ENCODE results near the gene ZNF470.

ZNF470 gene

DNA sequence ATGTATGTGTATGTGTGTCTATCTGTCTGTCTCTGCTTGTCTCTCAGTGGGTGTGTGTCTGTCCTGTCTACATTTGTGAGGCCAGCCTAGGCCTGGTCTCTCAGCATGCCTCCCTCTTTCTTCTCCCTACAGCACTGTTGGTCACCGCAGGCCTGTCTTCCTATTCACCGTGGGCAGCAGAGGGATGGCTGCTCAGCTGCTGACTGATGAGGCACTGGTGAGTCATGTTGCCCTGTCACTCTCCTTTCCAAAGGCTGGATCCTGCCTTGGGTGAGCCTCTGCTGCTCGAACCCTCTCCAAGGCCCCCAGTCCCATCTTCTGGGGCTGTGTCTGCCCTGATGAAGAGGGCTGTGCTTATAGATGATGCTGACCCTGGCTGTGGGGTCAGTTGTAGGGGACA lies 34.1 kb downstream of the ZNF470 start:
- DNase-seq (ENCODE audit: insufficient read length, low spot score) = no peak
- FAIRE-seq = no peak
- no peak for TF ChIP-seq PAX5 (IDR thresholded peaks at IDR 0.05; ENCODE audit: insufficient read depth, low read length, severe bottlenecking)
- no peak for TF ChIP-seq SPI1 (IDR thresholded peaks at IDR 0.05; ENCODE audit: low read depth, low read length)
- no peak for TF ChIP-seq POU2F2 (IDR thresholded peaks at IDR 0.05; ENCODE audit: low read depth, low read length)
- TF ChIP-seq POLR2A (IDR thresholded peaks at IDR 0.05; ENCODE audit: low read depth, low read length) = no peak
- no peak for TF ChIP-seq TAF1 (IDR thresholded peaks at IDR 0.05; ENCODE audit: low read depth, low read length)
- TF ChIP-seq POLR2AphosphoS5 (IDR thresholded peaks at IDR 0.05; ENCODE audit: low read depth, low read length) = no peak

DNA sequence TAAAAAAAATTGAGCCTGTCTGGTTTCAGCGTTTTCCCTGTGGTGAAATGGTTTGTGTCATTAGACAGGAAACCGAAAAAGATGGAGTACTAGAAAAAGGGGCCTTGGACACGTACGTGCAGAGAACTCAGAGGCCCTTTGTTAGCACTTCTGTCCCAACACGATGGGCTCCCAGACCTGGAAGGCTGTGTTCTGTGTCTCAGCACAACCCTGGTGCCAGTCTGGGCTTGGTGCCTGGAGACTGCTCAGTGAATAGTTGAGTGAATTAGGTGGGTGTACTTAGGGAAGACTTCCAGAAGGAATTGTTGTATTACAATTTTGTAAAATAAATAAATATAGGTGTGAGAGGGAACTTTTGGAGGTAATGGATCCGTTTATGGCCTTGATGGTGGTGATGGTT lies 36.6 kb downstream of the ZNF470 start:
- no peak for DNase-seq (ENCODE audit: insufficient read length, low spot score)
- FAIRE-seq = no peak
- TF ChIP-seq PAX5 (IDR thresholded peaks at IDR 0.05; ENCODE audit: insufficient read depth, low read length, severe bottlenecking) = no peak

DNA sequence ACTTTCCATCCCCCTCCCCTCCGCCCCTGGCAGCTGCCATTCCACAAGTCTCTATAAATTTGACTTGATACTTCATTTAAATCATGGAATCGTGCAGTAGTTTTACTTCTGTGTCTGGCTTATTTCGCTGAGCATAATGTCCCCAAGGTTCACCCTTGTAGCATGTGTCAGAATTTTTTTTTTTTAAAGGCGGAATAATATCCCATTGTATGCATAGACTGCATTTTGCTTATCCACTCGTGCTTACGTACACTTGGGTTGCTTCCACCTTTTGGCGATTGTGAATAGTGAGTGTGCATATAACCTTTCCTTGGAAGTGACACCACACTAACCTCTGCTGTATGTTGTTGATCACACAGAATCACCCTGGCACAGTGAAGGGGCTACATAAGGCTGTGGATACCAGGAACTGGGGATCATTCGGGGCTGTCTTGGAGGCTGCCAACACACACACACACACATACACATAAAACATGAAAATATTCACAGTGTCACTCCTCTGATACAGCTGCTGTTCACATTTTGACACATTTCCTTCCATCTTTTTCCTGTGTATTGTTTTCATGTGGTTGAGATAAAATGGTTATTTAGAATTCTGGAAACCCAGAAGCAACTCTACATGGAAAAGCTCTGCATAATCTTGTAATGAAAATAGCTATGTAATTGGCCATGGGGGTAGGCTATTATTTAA lies 41.2 kb downstream of the ZNF470 start:
- no peak for TF ChIP-seq POLR2A (IDR thresholded peaks at IDR 0.05; ENCODE audit: low read depth, low read length)
- no peak for TF ChIP-seq TAF1 (IDR thresholded peaks at IDR 0.05; ENCODE audit: low read depth, low read length)
- TF ChIP-seq SPI1 (IDR thresholded peaks at IDR 0.05; ENCODE audit: low read depth, low read length) = no peak
- TF ChIP-seq POU2F2 (IDR thresholded peaks at IDR 0.05; ENCODE audit: low read depth, low read length) = no peak
- TF ChIP-seq POLR2AphosphoS5 (IDR thresholded peaks at IDR 0.05; ENCODE audit: low read depth, low read length) = no peak
- no peak for TF ChIP-seq PAX5 (IDR thresholded peaks at IDR 0.05; ENCODE audit: insufficient read depth, low read length, severe bottlenecking)
- no peak for FAIRE-seq
- no peak for DNase-seq (ENCODE audit: insufficient read length, low spot score)

DNA sequence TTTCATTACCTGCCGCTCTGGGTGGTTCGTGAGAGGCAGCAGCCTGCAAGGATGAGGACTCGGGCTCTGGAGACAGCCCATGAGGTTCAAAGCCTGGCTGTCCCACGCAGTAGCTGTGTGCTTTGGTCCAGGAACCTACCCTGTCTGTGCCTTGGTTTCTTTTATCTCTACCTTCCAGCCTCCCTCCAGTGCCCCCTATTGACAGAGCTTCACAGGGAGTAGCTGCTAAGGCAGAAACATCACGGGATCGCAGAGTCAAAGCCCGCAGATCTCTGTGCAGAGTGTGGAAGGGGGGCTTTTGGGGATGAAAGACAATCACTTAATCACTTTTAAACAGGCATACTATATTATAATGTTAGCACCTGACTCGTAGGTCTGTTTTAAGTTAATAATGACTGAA lies 44.0 kb downstream of the ZNF470 start:
- DNase-seq (ENCODE audit: insufficient read length, low spot score) (no peak), FAIRE-seq (no peak)
- TF ChIP-seq TAF1 (IDR thresholded peaks at IDR 0.05; ENCODE audit: low read depth, low read length) (no peak), POU2F2 (IDR thresholded peaks at IDR 0.05; ENCODE audit: low read depth, low read length) (no peak), PAX5 (IDR thresholded peaks at IDR 0.05; ENCODE audit: insufficient read depth, low read length, severe bottlenecking) (no peak), POLR2A (IDR thresholded peaks at IDR 0.05; ENCODE audit: low read depth, low read length) (no peak), POLR2AphosphoS5 (IDR thresholded peaks at IDR 0.05; ENCODE audit: low read depth, low read length) (no peak), SPI1 (IDR thresholded peaks at IDR 0.05; ENCODE audit: low read depth, low read length) (no peak)

DNA sequence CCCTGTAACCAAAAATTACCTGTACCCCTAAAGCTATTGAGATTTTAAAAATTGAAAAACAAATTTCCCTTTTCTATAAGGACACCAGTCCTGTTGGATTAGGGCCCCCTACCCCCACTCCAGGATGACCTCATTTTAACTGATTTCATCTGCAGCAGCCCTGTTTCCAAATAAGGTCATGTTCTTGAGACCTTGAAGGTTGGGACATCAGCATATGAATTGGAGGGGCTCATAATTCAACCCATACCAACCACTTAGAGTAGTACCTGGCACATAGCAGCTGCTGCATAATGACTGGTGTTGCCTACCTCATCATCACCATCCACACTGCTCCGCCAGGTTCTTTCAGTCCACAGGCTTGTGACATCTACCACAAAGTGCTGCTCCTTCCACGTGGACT lies 45.5 kb downstream of the ZNF470 start:
- TF ChIP-seq POLR2AphosphoS5 (IDR thresholded peaks at IDR 0.05; ENCODE audit: low read depth, low read length) = no peak
- no peak for TF ChIP-seq TAF1 (IDR thresholded peaks at IDR 0.05; ENCODE audit: low read depth, low read length)
- TF ChIP-seq SPI1 (IDR thresholded peaks at IDR 0.05; ENCODE audit: low read depth, low read length) = no peak
- TF ChIP-seq PAX5 (IDR thresholded peaks at IDR 0.05; ENCODE audit: insufficient read depth, low read length, severe bottlenecking) = no peak
- no peak for TF ChIP-seq POLR2A (IDR thresholded peaks at IDR 0.05; ENCODE audit: low read depth, low read length)
- no peak for TF ChIP-seq POU2F2 (IDR thresholded peaks at IDR 0.05; ENCODE audit: low read depth, low read length)
- FAIRE-seq = no peak
- no peak for DNase-seq (ENCODE audit: insufficient read length, low spot score)

DNA sequence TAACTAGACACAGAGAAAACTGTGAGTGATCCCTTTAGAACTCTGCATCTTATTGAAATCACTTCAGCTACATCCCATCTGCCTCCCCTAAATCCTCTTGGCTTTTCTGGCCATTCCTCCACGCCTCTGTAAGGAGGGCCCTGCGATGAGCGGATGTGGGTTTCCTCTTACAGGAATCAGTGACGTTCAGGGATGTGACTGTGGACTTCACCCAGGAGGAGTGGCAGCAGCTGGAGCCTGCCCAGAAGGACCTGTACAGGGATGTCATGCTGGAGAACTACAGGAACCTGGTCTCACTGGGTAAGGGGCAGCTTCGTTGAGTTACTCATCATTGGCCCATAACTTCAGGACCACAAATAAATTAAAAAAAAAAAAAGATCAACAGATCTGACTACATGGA lies 46.4 kb downstream of the ZNF470 start:
- FAIRE-seq (no peak), DNase-seq (ENCODE audit: insufficient read length, low spot score) (no peak)
- TF ChIP-seq PAX5 (IDR thresholded peaks at IDR 0.05; ENCODE audit: insufficient read depth, low read length, severe bottlenecking) = no peak
- no peak for TF ChIP-seq POLR2A (IDR thresholded peaks at IDR 0.05; ENCODE audit: low read depth, low read length)
- no peak for TF ChIP-seq POU2F2 (IDR thresholded peaks at IDR 0.05; ENCODE audit: low read depth, low read length)
- TF ChIP-seq SPI1 (IDR thresholded peaks at IDR 0.05; ENCODE audit: low read depth, low read length) = no peak

DNA sequence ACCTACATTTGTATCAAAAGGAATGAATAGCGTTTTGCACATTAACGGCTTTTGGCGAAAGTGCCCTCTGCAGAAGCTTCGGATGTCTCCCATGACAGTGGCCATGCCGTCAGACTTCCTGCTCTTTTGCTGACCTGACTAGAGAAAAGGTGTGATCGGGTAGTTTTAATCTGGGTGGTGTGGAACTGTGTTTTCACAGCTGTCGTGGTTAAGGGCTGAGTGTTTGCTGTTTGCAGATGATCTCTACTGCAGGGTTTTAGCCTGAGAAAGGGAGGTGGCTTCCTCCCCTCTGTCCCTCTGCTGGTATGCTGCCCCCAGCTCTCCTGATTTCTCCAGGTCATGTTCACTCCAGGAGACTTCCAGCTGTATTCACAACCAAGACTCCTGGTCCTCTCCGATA lies 50.3 kb downstream of the ZNF470 start:
- TF ChIP-seq SPI1 (IDR thresholded peaks at IDR 0.05; ENCODE audit: low read depth, low read length) (no peak), POLR2AphosphoS5 (IDR thresholded peaks at IDR 0.05; ENCODE audit: low read depth, low read length) (no peak), PAX5 (IDR thresholded peaks at IDR 0.05; ENCODE audit: insufficient read depth, low read length, severe bottlenecking) (no peak), POU2F2 (IDR thresholded peaks at IDR 0.05; ENCODE audit: low read depth, low read length) (no peak), TAF1 (IDR thresholded peaks at IDR 0.05; ENCODE audit: low read depth, low read length) (no peak), POLR2A (IDR thresholded peaks at IDR 0.05; ENCODE audit: low read depth, low read length) (no peak)
- FAIRE-seq (no peak), DNase-seq (ENCODE audit: insufficient read length, low spot score) (no peak)

DNA sequence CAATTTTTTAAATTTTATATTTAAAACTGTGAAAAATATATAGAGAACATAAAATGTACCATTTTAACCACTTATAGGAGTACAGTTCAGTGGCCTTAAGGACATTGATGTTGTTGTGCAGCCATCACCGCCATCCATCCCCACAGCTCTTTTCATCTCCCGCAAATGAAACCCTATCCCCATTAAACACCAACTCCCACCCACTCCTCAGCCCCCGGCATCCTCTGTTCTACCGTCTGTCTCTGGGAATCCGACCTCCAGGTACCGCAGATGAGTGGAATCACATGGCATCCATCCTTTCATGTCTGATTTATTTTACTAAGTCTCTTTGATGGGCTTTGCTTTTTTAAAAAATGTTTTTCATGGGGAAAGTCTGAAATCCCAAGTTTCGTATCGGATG lies 51.9 kb downstream of the ZNF470 start:
- TF ChIP-seq PAX5 (IDR thresholded peaks at IDR 0.05; ENCODE audit: insufficient read depth, low read length, severe bottlenecking) = no peak
- no peak for TF ChIP-seq TAF1 (IDR thresholded peaks at IDR 0.05; ENCODE audit: low read depth, low read length)
- TF ChIP-seq POLR2A (IDR thresholded peaks at IDR 0.05; ENCODE audit: low read depth, low read length) = no peak
- no peak for TF ChIP-seq POU2F2 (IDR thresholded peaks at IDR 0.05; ENCODE audit: low read depth, low read length)
- TF ChIP-seq POLR2AphosphoS5 (IDR thresholded peaks at IDR 0.05; ENCODE audit: low read depth, low read length) = no peak
- no peak for TF ChIP-seq SPI1 (IDR thresholded peaks at IDR 0.05; ENCODE audit: low read depth, low read length)
- DNase-seq (ENCODE audit: insufficient read length, low spot score) (no peak), FAIRE-seq (no peak)

DNA sequence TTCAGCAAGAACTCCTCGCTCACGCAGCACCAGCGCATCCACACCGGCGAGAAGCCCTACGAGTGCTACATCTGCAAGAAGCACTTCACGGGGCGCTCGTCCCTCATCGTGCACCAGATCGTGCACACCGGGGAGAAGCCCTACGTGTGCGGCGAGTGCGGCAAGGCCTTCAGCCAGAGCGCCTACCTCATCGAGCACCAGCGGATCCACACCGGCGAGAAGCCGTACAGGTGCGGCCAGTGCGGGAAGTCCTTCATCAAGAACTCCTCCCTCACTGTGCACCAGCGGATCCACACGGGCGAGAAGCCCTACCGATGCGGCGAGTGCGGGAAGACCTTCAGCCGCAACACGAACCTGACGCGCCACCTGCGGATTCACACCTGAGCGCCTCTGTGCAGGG lies 55.1 kb downstream of the ZNF470 start:
- DNase-seq (ENCODE audit: insufficient read length, low spot score) (no peak), FAIRE-seq (no peak)
- TF ChIP-seq POLR2AphosphoS5 (IDR thresholded peaks at IDR 0.05; ENCODE audit: low read depth, low read length) (no peak), POU2F2 (IDR thresholded peaks at IDR 0.05; ENCODE audit: low read depth, low read length) (no peak), TAF1 (IDR thresholded peaks at IDR 0.05; ENCODE audit: low read depth, low read length) (no peak), POLR2A (IDR thresholded peaks at IDR 0.05; ENCODE audit: low read depth, low read length) (no peak), SPI1 (IDR thresholded peaks at IDR 0.05; ENCODE audit: low read depth, low read length) (no peak), PAX5 (IDR thresholded peaks at IDR 0.05; ENCODE audit: insufficient read depth, low read length, severe bottlenecking) (no peak)

DNA sequence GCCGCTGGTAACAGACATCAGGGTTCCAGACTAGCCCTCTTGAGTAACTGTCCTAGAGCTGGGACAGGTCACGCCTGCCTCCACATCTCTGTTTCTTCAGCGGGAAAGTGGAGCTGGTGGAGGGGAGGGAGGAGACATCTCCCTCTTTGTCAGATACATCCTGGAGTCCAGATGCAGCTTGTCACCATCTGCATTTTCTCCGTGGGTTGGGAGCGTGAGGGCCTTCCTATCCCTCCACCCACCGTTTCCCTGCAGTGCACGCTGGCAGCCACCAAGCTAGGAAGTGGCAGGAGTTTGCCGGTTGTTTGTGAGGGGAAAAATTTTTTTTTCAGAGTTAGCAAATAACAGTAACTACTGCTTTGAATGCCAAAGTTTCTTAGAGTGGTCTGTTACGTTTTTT lies 55.7 kb downstream of the ZNF470 start:
- DNase-seq (ENCODE audit: insufficient read length, low spot score) (no peak), FAIRE-seq (no peak)
- TF ChIP-seq POU2F2 (IDR thresholded peaks at IDR 0.05; ENCODE audit: low read depth, low read length) (no peak), PAX5 (IDR thresholded peaks at IDR 0.05; ENCODE audit: insufficient read depth, low read length, severe bottlenecking) (no peak), POLR2AphosphoS5 (IDR thresholded peaks at IDR 0.05; ENCODE audit: low read depth, low read length) (no peak), POLR2A (IDR thresholded peaks at IDR 0.05; ENCODE audit: low read depth, low read length) (no peak), SPI1 (IDR thresholded peaks at IDR 0.05; ENCODE audit: low read depth, low read length) (no peak), TAF1 (IDR thresholded peaks at IDR 0.05; ENCODE audit: low read depth, low read length) (no peak)
